Fibroblast of peridontal ligament (primary cell): ENCODE measurements around the gene UTP4.

Experiments
- DNase-seq: peaks from one replicate; pipeline ENCODE4 v3.0.0-alpha.2; 2010; ENCODE audit errors: extremely low read depth

The UTP4 gene

GRCh38 chr16:69132424-69133252, at the start of gene UTP4, which contains the start of gene CHTF8:
TSS of gene UTP4 (plus strand) at chr16:69132649. CDS start at chr16:69133460, 811 bp downstream.
TSS of gene CHTF8 (minus strand) at chr16:69132588. CDS start at chr16:69121458, 11,130 bp downstream.
- peak; percentile 65 for DNase-seq

GRCh38 chr16:69083306-69083941, 49.0 kb upstream of the UTP4 start:
- DNase-seq = no peak

GRCh38 chr16:69084289-69084688, 48.2 kb upstream of the UTP4 start:
- peak; percentile 49 for DNase-seq

GRCh38 chr16:69085032-69085695, 47.3 kb upstream of the UTP4 start:
- DNase-seq = no peak

GRCh38 chr16:69087161-69087581, 45.3 kb upstream of the UTP4 start:
- DNase-seq = no peak

- DNase-seq = no peak
Observed at GRCh38 chr16:69088684-69089083, 43.8 kb upstream of the UTP4 start.

- no peak for DNase-seq
Observed at GRCh38 chr16:69089091-69089910, 43.1 kb upstream of the UTP4 start.

GRCh38 chr16:69093974-69094373, 38.5 kb upstream of the UTP4 start:
- no peak for DNase-seq

- DNase-seq = no peak
Observed at GRCh38 chr16:69094501-69094900, 37.9 kb upstream of the UTP4 start.

- DNase-seq = no peak
Observed at GRCh38 chr16:69095193-69095592, 37.3 kb upstream of the UTP4 start.

GRCh38 chr16:69100071-69100691, 32.3 kb upstream of the UTP4 start:
- no peak for DNase-seq

GRCh38 chr16:69105501-69106361, 26.7 kb upstream of the UTP4 start, which contains the start of gene HAS3:
TSS of gene HAS3 (plus strand) at chr16:69105653. CDS start at chr16:69109396, 3,743 bp downstream.
- DNase-seq = peak; percentile 66

GRCh38 chr16:69106491-69107315, 25.7 kb upstream of the UTP4 start:
- DNase-seq = no peak

GRCh38 chr16:69107316-69107962, 25.0 kb upstream of the UTP4 start:
- no peak for DNase-seq

- DNase-seq = no peak
Observed at GRCh38 chr16:69108064-69108904, 24.2 kb upstream of the UTP4 start.

GRCh38 chr16:69108905-69109252, 23.6 kb upstream of the UTP4 start:
- no peak for DNase-seq

- no peak for DNase-seq
Observed at GRCh38 chr16:69109486-69110270, 22.8 kb upstream of the UTP4 start.
